Naive B cell (primary cell): Measurements from ENCODE around the gene GABRB2. TPM values are rescaled to one million over a fixed set of nuclear protein-coding genes. Genes with fewer than 3 reads are reported as not detected.

Experiments used
- ATAC-seq, 2 donors: fragments of 150-1000 bp; cut with Tn5 transposase; 2 replicates each; pipeline ENCODE4 v1.10.0; 2021; ENCODE audit warnings: low read depth in 2 of 2, mild to moderate bottlenecking in 2 of 2, moderate library complexity in 2 of 2
- DNase-seq: peaks from one replicate; pipeline ENCODE4 v3.0.0; 2022
- H3K27ac Mint-ChIP-seq, 6 donors: one replicate each; pipeline ENCODE4 v1.8.0; 2020 to 2022; ENCODE audit warnings: mild to moderate bottlenecking in 6 of 6, mixed read lengths in 6 of 6, moderate library complexity in 5 of 6, inconsistent platforms in 2 of 6
- H3K27me3 Mint-ChIP-seq, 3 donors: one replicate each; pipeline ENCODE4 v1.8.0; 2021 to 2022; ENCODE audit warnings: mixed read lengths in 3 of 3, mild to moderate bottlenecking in 1 of 3
- H3K36me3 Mint-ChIP-seq, 2 donors: one replicate each; pipeline ENCODE4 v1.8.0; 2020 to 2022; ENCODE audit warnings: mixed read lengths in 2 of 2, inconsistent platforms in 1 of 2, mild to moderate bottlenecking in 1 of 2
- H3K4me1 Mint-ChIP-seq, 3 donors: one replicate each; pipeline ENCODE4 v1.8.0; 2020 to 2022; ENCODE audit warnings: mixed read lengths in 3 of 3, inconsistent platforms in 1 of 3, mild to moderate bottlenecking in 1 of 3, moderate library complexity in 1 of 3
- H3K4me3 Mint-ChIP-seq, 8 donors: one replicate each; pipeline ENCODE4 v1.8.0; 2020 to 2022; ENCODE audit warnings: mild to moderate bottlenecking in 8 of 8, mixed read lengths in 8 of 8, moderate library complexity in 8 of 8, inconsistent platforms in 2 of 8
- H3K9me3 Mint-ChIP-seq, 7 donors: one replicate each; pipeline ENCODE4 v1.8.0; 2020 to 2022; ENCODE audit warnings: mixed read lengths in 7 of 7, mild to moderate bottlenecking in 5 of 7, inconsistent platforms in 2 of 7, moderate library complexity in 1 of 7
- polyA plus RNA-seq, 6 donors: library from polyadenylated mRNA; unstranded; fragments of 300-500 nt; fragmentation: Illumina TruSeq; gene quantifications; one replicate each; pipeline ENCODE4 v1.2.3, GENCODE V29; 2021; ENCODE audit warnings: low read depth in 6 of 6

GABRB2 gene
- polyA plus RNA-seq, 6 donors from 2014 or later, result 0.11 to 0.58 (median 0.21) TPM; not detected in 2

DNA sequence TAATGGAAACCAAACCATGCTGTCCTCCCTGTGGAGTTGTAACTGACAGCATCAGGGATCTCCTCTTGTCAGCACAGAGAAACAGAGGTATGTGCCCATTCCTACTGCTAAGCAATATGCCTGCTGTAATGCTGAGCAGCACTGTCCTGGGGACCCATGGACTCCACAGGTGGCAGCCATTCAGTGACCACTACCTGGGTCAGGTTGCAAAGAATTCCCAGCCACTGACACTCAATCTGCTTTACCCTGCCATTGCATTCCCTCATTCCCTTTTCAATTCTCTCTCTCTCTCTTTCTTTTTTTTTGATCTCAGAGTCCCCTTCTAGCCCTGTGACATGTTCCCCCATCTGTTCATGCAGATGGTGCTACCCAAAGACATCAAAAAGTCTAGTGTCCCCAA, 104.1 kb downstream of the GABRB2 start:
- DNase-seq (no peak), ATAC-seq (no peak)
- Mint-ChIP-seq H3K4me3 (no peak overlapping the region), H3K27ac (no peak overlapping the region), H3K9me3 (peaks cover 0 to 11% (median 4%) of the 10 kb centered on the region in 7 donors), H3K36me3 (no peaks in the 10 kb centered on the region), H3K4me1 (no peaks in the 10 kb centered on the region), H3K27me3 (no peaks in the 10 kb centered on the region)

DNA sequence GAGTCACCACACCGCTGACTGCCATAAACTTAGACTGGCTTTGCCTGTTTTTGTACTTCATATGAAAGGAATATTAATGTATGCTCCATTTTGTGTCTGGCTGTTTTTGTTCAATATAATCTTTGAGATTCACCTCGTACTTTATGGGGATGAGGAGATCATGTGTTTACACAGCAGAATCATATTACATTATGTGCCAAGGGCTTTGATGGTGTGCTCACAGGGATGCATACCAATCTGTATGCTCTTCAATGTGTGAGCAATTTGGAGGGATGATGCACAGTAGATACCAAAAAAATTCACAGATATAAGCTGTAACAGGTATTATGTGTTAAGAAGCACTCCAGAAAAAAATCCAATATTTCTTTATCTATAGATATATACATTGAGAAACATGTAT, 113.7 kb downstream of the GABRB2 start:
- no peak overlapping the region for H3K4me3 Mint-ChIP-seq

DNA sequence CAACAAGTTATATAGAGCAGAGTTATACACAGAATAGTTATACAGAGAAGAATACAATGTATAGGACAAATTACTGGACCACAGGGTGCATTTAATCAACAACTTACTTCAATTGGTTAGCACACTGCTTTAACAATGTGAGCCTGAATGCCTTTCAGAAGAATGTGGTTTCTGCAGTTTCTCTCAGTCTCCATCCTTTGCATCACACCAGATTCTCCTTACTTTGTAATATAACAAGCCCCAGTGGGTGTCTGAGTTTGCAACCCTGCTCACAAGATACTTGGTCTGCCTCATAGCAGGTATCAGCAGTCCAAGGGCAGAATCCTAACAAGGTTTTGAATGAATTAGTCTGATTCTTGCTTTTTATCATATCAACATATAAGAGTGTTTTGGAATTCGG, 114.6 kb downstream of the GABRB2 start:
- no peaks in the 10 kb centered on the region for H3K27me3 Mint-ChIP-seq
- H3K27ac Mint-ChIP-seq, result no peak overlapping the region

More for the DNA sequence above, 113.7 kb downstream of the GABRB2 start:
- ATAC-seq, result no peak
- H3K9me3 Mint-ChIP-seq, result no peaks in the 10 kb centered on the region
- no peaks in the 10 kb centered on the region for H3K36me3 Mint-ChIP-seq
- H3K27ac Mint-ChIP-seq, result no peak overlapping the region
- no peaks in the 10 kb centered on the region for H3K27me3 Mint-ChIP-seq
- no peaks in the 10 kb centered on the region for H3K4me1 Mint-ChIP-seq
- DNase-seq, result no peak

DNA sequence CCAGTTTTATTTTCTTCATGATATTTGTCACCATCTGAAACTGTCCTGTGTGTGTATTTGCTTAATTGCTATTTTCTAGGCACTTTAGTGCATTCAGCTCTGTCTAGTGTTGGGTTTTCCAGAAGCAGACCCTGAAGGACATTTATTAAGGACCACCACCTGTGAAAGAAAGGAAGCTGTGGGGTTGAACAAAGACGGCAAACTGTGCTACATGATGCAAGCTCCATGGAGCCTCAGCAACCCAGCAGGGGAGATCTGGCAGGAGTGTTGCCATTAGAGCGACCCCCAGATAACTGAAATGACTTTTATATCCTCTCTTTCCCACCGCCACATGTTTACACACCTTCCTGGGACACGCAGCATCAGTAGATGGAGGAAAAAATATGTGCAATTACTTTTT, 125.5 kb downstream of the GABRB2 start:
- ATAC-seq (no peak), DNase-seq (no peak)
- peaks cover 0 to 5% (median 0%) of the 10 kb centered on the region in 7 donors for H3K9me3 Mint-ChIP-seq
- no peak overlapping the region for H3K27ac Mint-ChIP-seq
- no peak overlapping the region for H3K4me3 Mint-ChIP-seq
- peaks cover 0 to 10% (median 0%) of the 10 kb centered on the region in 3 donors for H3K27me3 Mint-ChIP-seq
- H3K4me1 Mint-ChIP-seq, result no peaks in the 10 kb centered on the region
- H3K36me3 Mint-ChIP-seq, result no peaks in the 10 kb centered on the region

More for the DNA sequence above, 114.6 kb downstream of the GABRB2 start:
- Mint-ChIP-seq H3K9me3 (no peaks in the 10 kb centered on the region), H3K4me1 (no peaks in the 10 kb centered on the region), H3K36me3 (no peaks in the 10 kb centered on the region), H3K4me3 (no peak overlapping the region)
- no peak for DNase-seq
- ATAC-seq, result no peak

DNA sequence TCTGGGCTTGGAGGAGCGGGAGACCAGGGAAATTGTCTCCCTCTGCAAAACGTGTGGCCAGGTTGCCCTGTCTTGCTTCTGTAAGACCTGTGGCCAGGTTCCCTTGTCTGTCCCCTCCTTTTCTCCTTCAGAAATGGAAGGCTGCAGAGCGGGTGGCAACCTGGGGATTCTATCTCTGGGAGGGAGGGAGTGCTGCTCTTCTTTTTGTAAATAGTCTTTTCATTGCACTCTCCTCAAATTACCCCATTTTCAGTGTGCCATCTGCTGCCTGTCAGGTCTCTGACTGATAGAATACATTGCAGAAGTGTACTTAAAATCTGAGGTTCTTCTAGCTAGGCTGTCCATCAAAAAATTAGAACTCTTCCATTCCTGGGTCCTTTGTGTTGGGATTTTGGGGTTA, 126.0 kb downstream of the GABRB2 start:
- no peaks in the 10 kb centered on the region for H3K36me3 Mint-ChIP-seq
- no peak overlapping the region for H3K27ac Mint-ChIP-seq
- H3K9me3 Mint-ChIP-seq, result peaks cover 0 to 5% (median 0%) of the 10 kb centered on the region in 7 donors
- ATAC-seq (no peak), DNase-seq (no peak)
- H3K4me3 Mint-ChIP-seq, result no peak overlapping the region
- peaks cover 0 to 10% (median 0%) of the 10 kb centered on the region in 3 donors for H3K27me3 Mint-ChIP-seq
- H3K4me1 Mint-ChIP-seq, result no peaks in the 10 kb centered on the region

DNA sequence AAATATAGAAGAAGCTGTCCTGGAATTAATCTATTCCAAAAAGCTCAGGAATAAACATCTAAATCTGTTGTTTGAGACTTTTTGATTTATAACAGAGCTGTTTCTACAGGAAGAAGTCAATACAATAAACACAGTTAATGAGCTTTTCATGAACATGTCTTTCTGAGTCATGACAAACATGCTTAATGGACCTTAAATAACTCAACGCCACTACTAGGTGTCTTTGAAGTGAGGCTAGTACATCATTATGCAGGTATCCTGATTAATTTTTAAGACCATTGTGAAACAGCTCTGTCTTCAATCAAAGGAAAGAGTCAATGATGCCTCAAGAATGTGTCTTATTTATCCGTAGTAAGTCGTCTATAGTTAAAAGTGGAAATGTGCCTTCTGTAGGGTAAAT, 131.6 kb downstream of the GABRB2 start:
- H3K27ac Mint-ChIP-seq, result no peak overlapping the region
- peaks cover 0 to 6% (median 0%) of the 10 kb centered on the region in 3 donors for H3K27me3 Mint-ChIP-seq
- H3K4me1 Mint-ChIP-seq, result no peaks in the 10 kb centered on the region
- H3K36me3 Mint-ChIP-seq, result no peaks in the 10 kb centered on the region
- DNase-seq, result no peak
- no peak overlapping the region for H3K4me3 Mint-ChIP-seq
- H3K9me3 Mint-ChIP-seq, result peaks cover 0 to 5% (median 0%) of the 10 kb centered on the region in 7 donors
- no peak for ATAC-seq

DNA sequence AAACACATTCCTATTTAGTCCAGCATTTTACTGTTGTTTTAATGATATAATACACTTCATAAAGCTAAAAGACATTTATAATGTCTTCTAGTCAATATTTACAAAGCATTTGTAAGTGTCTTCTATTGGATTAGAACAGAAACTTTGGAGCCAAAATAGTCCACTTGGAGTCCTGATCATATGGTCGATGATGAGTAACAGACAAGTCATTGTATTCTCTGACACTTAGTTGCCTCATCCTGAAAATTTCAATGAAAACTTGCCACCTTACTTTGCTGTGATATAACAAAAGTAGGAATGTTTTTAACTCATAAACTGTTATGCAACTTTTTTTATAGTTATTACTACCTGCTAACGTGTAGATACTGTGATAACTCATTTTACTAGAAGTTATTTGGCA, 132.5 kb downstream of the GABRB2 start:
- no peak for ATAC-seq

DNA sequence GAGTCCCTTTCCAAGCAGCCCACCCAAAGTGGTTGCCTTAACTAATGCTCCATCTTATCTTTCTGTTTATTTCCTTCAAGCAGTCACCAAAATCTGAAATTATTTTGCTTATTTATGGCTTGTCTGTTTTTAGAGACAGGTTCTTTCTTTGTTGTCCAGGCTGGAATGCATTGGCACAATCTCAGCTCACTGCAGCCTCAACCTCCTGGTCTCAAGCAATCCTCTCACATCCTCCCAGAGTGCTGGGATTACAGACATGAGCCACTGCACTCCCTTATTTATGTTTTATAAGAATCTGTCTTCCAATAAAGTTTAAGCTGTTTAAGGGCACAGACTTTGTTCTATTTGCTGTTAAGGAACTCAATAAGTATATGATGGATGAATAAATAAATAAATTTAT, 133.7 kb downstream of the GABRB2 start:
- peaks cover 0 to 5% (median 0%) of the 10 kb centered on the region in 7 donors for H3K9me3 Mint-ChIP-seq
- DNase-seq (no peak), ATAC-seq (no peak)
- H3K4me3 Mint-ChIP-seq, result no peak overlapping the region
- no peaks in the 10 kb centered on the region for H3K36me3 Mint-ChIP-seq
- no peaks in the 10 kb centered on the region for H3K27me3 Mint-ChIP-seq
- no peak overlapping the region for H3K27ac Mint-ChIP-seq
- no peaks in the 10 kb centered on the region for H3K4me1 Mint-ChIP-seq

More for the DNA sequence above, 132.5 kb downstream of the GABRB2 start:
- Mint-ChIP-seq H3K9me3 (peaks cover 0 to 5% (median 0%) of the 10 kb centered on the region in 7 donors), H3K36me3 (no peaks in the 10 kb centered on the region), H3K4me3 (no peak overlapping the region), H3K27me3 (peaks cover 0 to 6% (median 0%) of the 10 kb centered on the region in 3 donors), H3K27ac (no peak overlapping the region), H3K4me1 (no peaks in the 10 kb centered on the region)
- DNase-seq, result no peak

DNA sequence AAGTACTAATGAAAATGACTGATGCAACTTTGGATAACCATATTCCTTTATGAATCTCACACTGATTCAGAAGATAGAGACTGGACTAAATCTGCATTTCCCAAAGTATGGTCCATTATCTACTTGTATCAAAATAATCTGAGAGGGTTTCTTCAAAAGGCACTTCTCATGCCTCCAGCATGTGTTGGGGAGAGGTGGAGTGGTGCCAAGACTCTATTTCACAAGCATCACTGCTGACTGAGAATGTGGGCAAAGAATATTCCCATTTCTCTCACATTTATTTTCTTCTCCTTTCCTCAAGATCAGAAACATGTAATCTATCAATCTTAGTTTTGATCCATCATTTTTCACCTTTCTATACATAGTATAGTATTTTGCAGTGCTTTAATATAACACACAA, 135.4 kb downstream of the GABRB2 start:
- peaks cover 0 to 5% (median 0%) of the 10 kb centered on the region in 7 donors for H3K9me3 Mint-ChIP-seq
- DNase-seq, result no peak

DNA sequence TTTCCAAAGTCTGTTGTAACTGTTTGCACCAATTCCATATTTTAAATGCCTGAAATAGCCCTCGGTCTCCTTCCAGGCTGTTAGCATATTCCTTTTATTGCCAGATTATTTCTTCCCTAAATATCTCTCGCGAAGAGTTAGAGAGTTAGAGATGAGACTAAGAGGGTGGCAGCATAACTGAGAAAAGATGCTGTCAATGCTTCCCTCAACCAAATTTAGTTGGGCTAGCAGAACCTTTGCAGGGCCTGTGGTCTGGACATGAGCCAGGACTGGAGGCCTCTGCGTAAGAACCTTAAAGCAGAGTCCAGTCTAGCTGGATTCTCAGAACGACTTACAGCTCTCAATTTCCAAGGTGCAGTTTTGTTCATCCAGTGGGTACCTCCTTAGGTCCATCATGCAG, 135.9 kb downstream of the GABRB2 start:
- H3K4me1 Mint-ChIP-seq, result no peaks in the 10 kb centered on the region

More for the DNA sequence above, 135.4 kb downstream of the GABRB2 start:
- H3K4me1 Mint-ChIP-seq, result no peaks in the 10 kb centered on the region
- H3K4me3 Mint-ChIP-seq, result no peak overlapping the region
- H3K27me3 Mint-ChIP-seq, result no peaks in the 10 kb centered on the region
- no peak overlapping the region for H3K27ac Mint-ChIP-seq
- no peak for ATAC-seq
- no peaks in the 10 kb centered on the region for H3K36me3 Mint-ChIP-seq

DNA sequence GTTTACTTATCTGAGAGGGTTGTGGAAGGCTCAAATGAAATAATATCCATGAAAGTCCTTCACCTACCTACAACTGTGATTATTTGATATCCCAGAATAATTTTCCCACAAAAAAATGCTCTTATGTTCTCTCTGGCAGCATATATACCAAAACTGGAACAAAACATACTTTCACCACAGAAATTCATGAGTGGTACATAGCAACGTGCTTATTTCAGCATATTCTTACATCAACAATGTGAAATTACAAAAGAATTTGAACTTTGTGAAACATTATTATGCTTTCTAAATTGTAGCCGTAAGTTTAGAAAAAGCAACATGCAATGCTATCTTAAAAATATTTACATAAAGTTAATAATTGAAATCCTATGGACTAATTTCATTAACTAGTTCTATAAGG, 137.1 kb downstream of the GABRB2 start:
- no peak for ATAC-seq
- no peaks in the 10 kb centered on the region for H3K36me3 Mint-ChIP-seq

More for the DNA sequence above, 135.9 kb downstream of the GABRB2 start:
- Mint-ChIP-seq H3K27me3 (no peaks in the 10 kb centered on the region), H3K27ac (no peak overlapping the region), H3K9me3 (peaks cover 0 to 5% (median 0%) of the 10 kb centered on the region in 7 donors), H3K4me3 (no peak overlapping the region), H3K36me3 (no peaks in the 10 kb centered on the region)
- no peak for DNase-seq
- no peak for ATAC-seq

DNA sequence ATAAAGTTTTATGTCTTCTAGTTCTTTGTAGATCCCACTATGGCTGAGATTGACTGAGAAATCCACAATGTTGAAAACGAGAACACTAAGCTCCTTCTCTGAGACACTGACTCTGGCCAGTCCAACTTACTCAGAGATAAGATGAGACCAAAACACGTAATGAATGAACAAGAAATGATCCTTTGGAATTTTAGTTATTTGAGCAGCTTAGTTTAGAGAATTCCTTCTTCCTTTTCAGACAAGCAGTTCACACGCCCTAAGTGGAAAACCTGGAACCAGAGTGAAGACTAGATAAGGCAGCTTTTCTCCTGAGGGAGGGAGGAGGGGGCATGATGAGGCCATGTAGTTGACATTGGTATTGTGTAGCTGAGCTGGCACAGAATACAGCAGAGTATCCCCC, 139.6 kb downstream of the GABRB2 start:
- DNase-seq (no peak), ATAC-seq (no peak)
- Mint-ChIP-seq H3K4me3 (no peak overlapping the region), H3K36me3 (no peaks in the 10 kb centered on the region), H3K9me3 (no peaks in the 10 kb centered on the region), H3K27ac (no peak overlapping the region), H3K4me1 (no peaks in the 10 kb centered on the region), H3K27me3 (no peaks in the 10 kb centered on the region)

More for the DNA sequence above, 137.1 kb downstream of the GABRB2 start:
- peaks cover 0 to 5% (median 0%) of the 10 kb centered on the region in 7 donors for H3K9me3 Mint-ChIP-seq
- no peaks in the 10 kb centered on the region for H3K27me3 Mint-ChIP-seq
- H3K27ac Mint-ChIP-seq, result no peak overlapping the region
- no peak for DNase-seq
- H3K4me3 Mint-ChIP-seq, result no peak overlapping the region
- H3K4me1 Mint-ChIP-seq, result no peaks in the 10 kb centered on the region

DNA sequence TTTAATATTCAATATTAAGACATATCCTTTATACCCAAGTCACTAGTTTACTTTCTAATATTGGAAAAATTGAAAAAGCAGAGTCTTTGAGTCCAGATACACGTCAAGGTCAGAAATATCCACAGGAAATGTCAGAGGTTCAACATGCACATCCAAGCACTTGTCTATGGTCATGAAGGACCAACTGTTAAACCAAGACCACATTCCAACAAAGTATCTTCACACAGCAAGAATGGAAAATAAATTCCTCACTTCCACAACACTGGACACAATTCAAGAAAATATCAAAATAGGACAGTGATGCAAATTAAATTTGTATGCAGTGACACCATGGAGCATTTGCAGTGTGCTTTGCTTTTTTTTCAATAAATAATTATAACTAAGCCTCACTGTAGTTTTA, 142.5 kb downstream of the GABRB2 start:
- H3K36me3 Mint-ChIP-seq, result no peaks in the 10 kb centered on the region
- H3K27me3 Mint-ChIP-seq, result no peaks in the 10 kb centered on the region
- H3K27ac Mint-ChIP-seq, result no peak overlapping the region
- no peak for ATAC-seq
- H3K9me3 Mint-ChIP-seq, result no peaks in the 10 kb centered on the region
- no peak for DNase-seq
- H3K4me1 Mint-ChIP-seq, result no peaks in the 10 kb centered on the region
- no peak overlapping the region for H3K4me3 Mint-ChIP-seq

DNA sequence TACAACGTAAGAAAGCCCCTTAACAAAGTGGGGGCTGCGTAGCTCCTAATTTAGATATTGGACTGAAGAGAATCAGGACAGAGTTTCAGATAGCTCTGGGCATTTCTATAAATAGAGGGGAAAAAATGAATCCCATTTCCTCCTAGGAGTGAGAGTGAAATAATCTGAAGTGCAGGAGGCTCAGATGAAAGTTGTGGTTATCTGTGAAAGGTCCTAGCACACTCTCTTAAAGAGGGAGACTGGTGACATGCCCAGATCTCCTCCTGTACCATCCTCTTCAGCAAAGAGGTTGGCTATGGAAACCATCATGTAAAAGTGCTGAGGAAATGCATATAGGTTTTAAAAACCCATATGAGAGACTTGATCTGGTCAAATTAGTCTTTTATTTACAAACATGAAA, 143.4 kb downstream of the GABRB2 start:
- Mint-ChIP-seq H3K9me3 (peaks cover 0 to 2% (median 0%) of the 10 kb centered on the region in 7 donors), H3K27ac (no peak overlapping the region), H3K36me3 (no peaks in the 10 kb centered on the region), H3K27me3 (no peaks in the 10 kb centered on the region), H3K4me1 (no peaks in the 10 kb centered on the region), H3K4me3 (no peak overlapping the region)
- DNase-seq (no peak), ATAC-seq (no peak)

DNA sequence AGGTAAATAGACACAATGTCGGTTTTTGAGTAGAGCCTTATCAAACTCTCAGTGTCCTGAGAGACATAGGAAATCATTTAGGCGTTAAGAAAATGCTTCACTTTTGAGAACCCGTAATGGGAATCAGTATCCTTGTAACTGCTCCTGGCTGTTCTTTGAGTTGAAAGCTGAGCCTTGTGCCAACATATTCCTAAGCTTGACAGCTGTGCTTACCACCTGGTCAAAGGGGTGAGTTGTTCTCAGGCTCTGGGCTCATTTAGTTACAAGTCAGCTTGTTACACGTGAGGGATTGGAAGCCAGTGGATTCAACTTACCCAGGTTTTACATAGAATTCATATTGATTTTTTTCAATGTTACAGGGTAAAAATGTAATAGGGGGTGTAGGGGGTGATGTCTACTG, 145.9 kb downstream of the GABRB2 start:
- H3K4me1 Mint-ChIP-seq, result no peaks in the 10 kb centered on the region
- H3K4me3 Mint-ChIP-seq, result no peak overlapping the region
- no peaks in the 10 kb centered on the region for H3K36me3 Mint-ChIP-seq
- H3K9me3 Mint-ChIP-seq, result peaks cover 0 to 2% (median 0%) of the 10 kb centered on the region in 7 donors
- H3K27me3 Mint-ChIP-seq, result no peaks in the 10 kb centered on the region
- DNase-seq, result no peak
- no peak overlapping the region for H3K27ac Mint-ChIP-seq
- ATAC-seq, result no peak
